RWPE2 (cell line): ENCODE data around the gene DNAL1.
A peak's percentile ranks its signal among the peaks of the same experiment; 100 is the strongest.

Experiments used
- ATAC-seq: fragments of 200-7000 bp; cut with Tn5 transposase; 3 replicates; pipeline ENCODE4 v1.9.1; 2021; ENCODE audit warnings: low read depth
- DNase-seq: peaks from one replicate; pipeline ENCODE4 v3.0.0-alpha.2; 2020; ENCODE audit warnings: low spot score
- H3K27ac ChIP-seq: fragments of 450-650 bp; 2 replicates; pipeline ENCODE4 v1.5.1; 2017; ENCODE audit warnings: mild to moderate bottlenecking; ENCODE audit not compliant: poor library complexity, severe bottlenecking
- H3K27me3 ChIP-seq: fragments of 250-450 bp; sonication (Bioruptor Pico); 2 replicates; pipeline ENCODE4 v1.5.1; 2021; ENCODE audit warnings: mild to moderate bottlenecking, moderate library complexity; ENCODE audit not compliant: insufficient read depth, poor library complexity, severe bottlenecking
- H3K36me3 ChIP-seq: fragments of 250-450 bp; sonication (Bioruptor Pico); 2 replicates; pipeline ENCODE4 v1.5.1; 2020; ENCODE audit warnings: low read depth, mild to moderate bottlenecking, moderate library complexity
- H3K4me1 ChIP-seq: fragments of 250-450 bp; sonication (Bioruptor Pico); 2 replicates; pipeline ENCODE4 v1.5.1; 2021; ENCODE audit warnings: mild to moderate bottlenecking, moderate library complexity; ENCODE audit not compliant: insufficient read depth, poor library complexity, severe bottlenecking
- H3K4me3 ChIP-seq: fragments of 250-450 bp; sonication (Bioruptor Pico); 2 replicates; pipeline ENCODE4 v1.5.1; 2021; ENCODE audit warnings: mild to moderate bottlenecking, moderate library complexity; ENCODE audit not compliant: severe bottlenecking
- H3K9me3 ChIP-seq: fragments of 250-450 bp; sonication (Bioruptor Pico); 2 replicates; pipeline ENCODE4 v1.5.1; 2021; ENCODE audit warnings: mild to moderate bottlenecking, moderate library complexity; ENCODE audit not compliant: severe bottlenecking
- TF ChIP-seq, protein P1 (sequence below): fragments of 450-650 bp; IDR thresholded peaks from one replicate; pipeline ENCODE4 v1.5.1; 2017; ENCODE audit warnings: mild to moderate bottlenecking, moderate library complexity; ENCODE audit not compliant: poor library complexity, severe bottlenecking

Gene DNAL1

GRCh38 chr14:73713803-73714655 is 69.2 kb downstream of the DNAL1 start, which contains the start of gene PNMA1:
Gene PNMA1, minus strand, starts transcription at chr14:73714384. Its CDS starts 745 bp downstream, at chr14:73713639.
- ATAC-seq = peak; percentile 65
- TF ChIP-seq, protein P1, sequence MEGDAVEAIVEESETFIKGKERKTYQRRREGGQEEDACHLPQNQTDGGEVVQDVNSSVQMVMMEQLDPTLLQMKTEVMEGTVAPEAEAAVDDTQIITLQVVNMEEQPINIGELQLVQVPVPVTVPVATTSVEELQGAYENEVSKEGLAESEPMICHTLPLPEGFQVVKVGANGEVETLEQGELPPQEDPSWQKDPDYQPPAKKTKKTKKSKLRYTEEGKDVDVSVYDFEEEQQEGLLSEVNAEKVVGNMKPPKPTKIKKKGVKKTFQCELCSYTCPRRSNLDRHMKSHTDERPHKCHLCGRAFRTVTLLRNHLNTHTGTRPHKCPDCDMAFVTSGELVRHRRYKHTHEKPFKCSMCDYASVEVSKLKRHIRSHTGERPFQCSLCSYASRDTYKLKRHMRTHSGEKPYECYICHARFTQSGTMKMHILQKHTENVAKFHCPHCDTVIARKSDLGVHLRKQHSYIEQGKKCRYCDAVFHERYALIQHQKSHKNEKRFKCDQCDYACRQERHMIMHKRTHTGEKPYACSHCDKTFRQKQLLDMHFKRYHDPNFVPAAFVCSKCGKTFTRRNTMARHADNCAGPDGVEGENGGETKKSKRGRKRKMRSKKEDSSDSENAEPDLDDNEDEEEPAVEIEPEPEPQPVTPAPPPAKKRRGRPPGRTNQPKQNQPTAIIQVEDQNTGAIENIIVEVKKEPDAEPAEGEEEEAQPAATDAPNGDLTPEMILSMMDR = no peak
- Histone ChIP-seq H3K4me3 (peak within 1 kb of the TSS; percentile 71), H3K4me1 (peaks cover 16% of the 10 kb centered on the region), H3K27me3 (no peaks in the 10 kb centered on the region), H3K9me3 (no peaks in the 10 kb centered on the region), H3K27ac (peak within 1 kb of the TSS; percentile 81), H3K36me3 (peaks cover 34% of the 10 kb centered on the region)
- peak; percentile 93 for DNase-seq

- DNase-seq (no peak), ATAC-seq (peak; percentile 11)
- no peaks in the 10 kb centered on the region for H3K9me3 ChIP-seq
- peak overlapping the region; percentile 81 for H3K27ac ChIP-seq
- TF ChIP-seq, protein P1 = no peak
- H3K4me1 ChIP-seq = peaks cover 16% of the 10 kb centered on the region
- H3K36me3 ChIP-seq = peaks cover 34% of the 10 kb centered on the region
- H3K4me3 ChIP-seq = peak overlapping the region; percentile 71
- no peaks in the 10 kb centered on the region for H3K27me3 ChIP-seq
These were observed 69.9 kb downstream of the DNAL1 start for GRCh38 chr14:73714656-73715081.

GRCh38 chr14:73715707-73716106 is 70.9 kb downstream of the DNAL1 start:
- ATAC-seq = no peak
- TF ChIP-seq, protein P1 = no peak
- peaks cover 44% of the 10 kb centered on the region for H3K36me3 ChIP-seq
- H3K27ac ChIP-seq = peak overlapping the region; percentile 81
- no peak overlapping the region for H3K4me3 ChIP-seq
- peaks cover 16% of the 10 kb centered on the region for H3K4me1 ChIP-seq
- no peaks in the 10 kb centered on the region for H3K27me3 ChIP-seq
- no peak for DNase-seq
- no peaks in the 10 kb centered on the region for H3K9me3 ChIP-seq

GRCh38 chr14:73717266-73717665 is 72.5 kb downstream of the DNAL1 start:
- no peak for DNase-seq
- Histone ChIP-seq H3K27ac (no peak overlapping the region), H3K4me1 (peaks cover 9% of the 10 kb centered on the region), H3K4me3 (no peak overlapping the region), H3K36me3 (peaks cover 54% of the 10 kb centered on the region), H3K27me3 (no peaks in the 10 kb centered on the region), H3K9me3 (no peaks in the 10 kb centered on the region)
- TF ChIP-seq, protein P1 = no peak
- ATAC-seq = no peak
